HepG2 (cell line): ENCODE data around the gene MSI2. TPM values are rescaled to one million over a fixed set of nuclear protein-coding genes. Genes with fewer than 3 reads are reported as not detected.

Experiments
- AKAP8 ChIP-seq: sonication (generic); formaldehyde crosslinking; IDR thresholded peaks from 2 replicates; pipeline ENCODE4 v1.5.1; 2020; ENCODE audit warnings: mild to moderate bottlenecking, missing genetic modification reagents
- CREB3 ChIP-seq: sonication (generic); formaldehyde crosslinking; IDR thresholded peaks from 2 replicates; pipeline ENCODE4 v1.5.0; 2020; ENCODE audit warnings: missing genetic modification reagents
- GMEB2 ChIP-seq: IDR thresholded peaks from 2 replicates; pipeline ENCODE4 v1.6.1; 2016; ENCODE audit warnings: missing biosample characterization, missing genetic modification reagents, low read depth
- HHEX ChIP-seq: IDR thresholded peaks from 2 replicates; pipeline ENCODE4 v1.6.1; 2016; ENCODE audit warnings: control low read depth
- HOXA7 ChIP-seq: sonication (generic); formaldehyde crosslinking; IDR thresholded peaks from 2 replicates; pipeline ENCODE4 v1.8.1; 2022; ENCODE audit warnings: mild to moderate bottlenecking, missing genetic modification reagents, moderate library complexity
- IRX3 ChIP-seq: sonication (generic); formaldehyde crosslinking; IDR thresholded peaks from 2 replicates; pipeline ENCODE4 v1.8.1; 2023; ENCODE audit warnings: mild to moderate bottlenecking, low read depth, missing genetic modification reagents, borderline replicate concordance
- PATZ1 ChIP-seq: sonication (generic); formaldehyde crosslinking; IDR thresholded peaks from 2 replicates; pipeline ENCODE4 v1.4.0; 2020; ENCODE audit warnings: missing genetic modification reagents
- RCOR2 ChIP-seq: IDR thresholded peaks from 2 replicates; pipeline ENCODE4 v1.6.1; 2016; ENCODE audit warnings: missing biosample characterization, missing genetic modification reagents
- TCF7 ChIP-seq: sonication (generic); IDR thresholded peaks from 2 replicates; pipeline ENCODE4 v1.6.1; 2016; ENCODE audit warnings: antibody characterized with exemption, low read depth
- TFDP2 ChIP-seq: sonication (generic); formaldehyde crosslinking; IDR thresholded peaks from 2 replicates; pipeline ENCODE4 v1.4.0; 2020; ENCODE audit warnings: missing genetic modification reagents
- THAP11 ChIP-seq: IDR thresholded peaks from 2 replicates; pipeline ENCODE4 v1.6.1; 2016; ENCODE audit warnings: missing biosample characterization, missing genetic modification reagents
- USF2 ChIP-seq, 2 experiments: sonication (generic) in 1 of 2; formaldehyde crosslinking in 1 of 2; IDR thresholded peaks; 2 replicates each; pipeline versions ENCODE4 v1.5.1 to v1.6.1; 2011 to 2020; ENCODE audit warnings: borderline replicate concordance in 1 of 2, low read depth in 1 of 2, low read length in 1 of 2, mild to moderate bottlenecking in 1 of 2, missing genetic modification reagents in 1 of 2, moderate library complexity in 1 of 2
- YEATS4 ChIP-seq: sonication (generic); formaldehyde crosslinking; IDR thresholded peaks from 2 replicates; pipeline ENCODE4 v1.4.0; 2020; ENCODE audit warnings: missing genetic modification reagents, borderline replicate concordance
- ZBTB39 ChIP-seq: sonication (generic); formaldehyde crosslinking; IDR thresholded peaks from 2 replicates; pipeline ENCODE4 v1.5.0; 2020; ENCODE audit warnings: missing genetic modification reagents
- ZNF503 ChIP-seq: sonication (generic); formaldehyde crosslinking; IDR thresholded peaks from 2 replicates; pipeline ENCODE4 v1.4.0; 2020; ENCODE audit warnings: missing genetic modification reagents
- ZNF773 ChIP-seq: sonication (generic); formaldehyde crosslinking; IDR thresholded peaks from 2 replicates; pipeline ENCODE4 v1.4.0; 2020; ENCODE audit warnings: missing genetic modification reagents, borderline replicate concordance
- polyA plus RNA-seq, 8 experiments: library from polyadenylated mRNA; depleted of rRNA in 3 of 8; stranded (reverse) in 7 of 8; unstranded in 1 of 8; fragments of >200 nt; fragmentation: Illumina TruSeq in 4 of 8; extraction: Trizol in 4 of 8; gene quantifications; 2 replicates each; pipeline versions ENCODE4 v1.2.1 to v1.2.3, GENCODE V29; 2011 to 2016; ENCODE audit warnings: low read depth in 4 of 8, missing spikeins in 1 of 8, mixed read lengths in 1 of 8; ENCODE audit not compliant: insufficient read depth in 1 of 8
- total RNA-seq, 5 experiments: library from RNA; depleted of rRNA; stranded (reverse); fragments of >200 nt; fragmentation: Illumina TruSeq; extraction: Trizol; gene quantifications; 2 replicates each; pipeline ENCODE4 v1.2.3, GENCODE V29; 2016; ENCODE audit warnings: low read depth in 1 of 5

Gene MSI2
- total and polyA plus RNA-seq, 2 of the 13 experiments (the other 11 are each of a cell fraction or from before 2014, with no cell fraction given) = 77.5 to 78.4 TPM

- TF ChIP-seq PATZ1 (CRISPR knock-in tag) (peak; percentile 100), THAP11 (CRISPR knock-in tag) (peak; percentile 64; the same call in 1 of the 2 replicates), ZNF773 (CRISPR knock-in tag) (no peak), TFDP2 (CRISPR knock-in tag) (no peak), IRX3 (CRISPR knock-in tag) (no peak), RCOR2 (CRISPR knock-in tag) (peak; percentile 92), CREB3 (no peak), USF2 (IDR thresholded peaks at IDR 0.05; ENCODE audit: low read depth, low read length) (no peak), USF2 (CRISPR knock-in tag; IDR thresholded peaks at IDR 0.05; ENCODE audit: borderline replicate concordance) (no peak), YEATS4 (CRISPR knock-in tag) (peak; percentile 58), ZNF503 (CRISPR knock-in tag) (peak; percentile 92), AKAP8 (peak; percentile 76; the same call in 1 of the 2 replicates), GMEB2 (CRISPR knock-in tag) (no peak), HOXA7 (CRISPR knock-in tag) (no peak), HHEX (CRISPR knock-in tag) (no peak), TCF7 (peak; percentile 67), ZBTB39 (no peak)
Observed at GRCh38 chr17:57580055-57580739, 323.9 kb downstream of the MSI2 start (continued).
